Breast epithelium (tissue), 3 donors: Measurements from ENCODE around the gene MGAT4C.

ENCODE experiments used
- POLR2A ChIP-seq: fragments of 450-650 bp; IDR thresholded peaks from one replicate; pipeline ENCODE4 v1.6.1; 2016; ENCODE audit warnings: antibody characterized with exemption, mild to moderate bottlenecking, moderate library complexity
- TF ChIP-seq, protein P1 (sequence below), 3 donors: fragments of 450-650 bp; IDR thresholded peaks; one replicate each; pipeline ENCODE4 v1.5.1; 2016 to 2017; ENCODE audit warnings: antibody characterized with exemption in 3 of 3, mild to moderate bottlenecking in 3 of 3, moderate library complexity in 3 of 3

- TF ChIP-seq, protein P1, sequence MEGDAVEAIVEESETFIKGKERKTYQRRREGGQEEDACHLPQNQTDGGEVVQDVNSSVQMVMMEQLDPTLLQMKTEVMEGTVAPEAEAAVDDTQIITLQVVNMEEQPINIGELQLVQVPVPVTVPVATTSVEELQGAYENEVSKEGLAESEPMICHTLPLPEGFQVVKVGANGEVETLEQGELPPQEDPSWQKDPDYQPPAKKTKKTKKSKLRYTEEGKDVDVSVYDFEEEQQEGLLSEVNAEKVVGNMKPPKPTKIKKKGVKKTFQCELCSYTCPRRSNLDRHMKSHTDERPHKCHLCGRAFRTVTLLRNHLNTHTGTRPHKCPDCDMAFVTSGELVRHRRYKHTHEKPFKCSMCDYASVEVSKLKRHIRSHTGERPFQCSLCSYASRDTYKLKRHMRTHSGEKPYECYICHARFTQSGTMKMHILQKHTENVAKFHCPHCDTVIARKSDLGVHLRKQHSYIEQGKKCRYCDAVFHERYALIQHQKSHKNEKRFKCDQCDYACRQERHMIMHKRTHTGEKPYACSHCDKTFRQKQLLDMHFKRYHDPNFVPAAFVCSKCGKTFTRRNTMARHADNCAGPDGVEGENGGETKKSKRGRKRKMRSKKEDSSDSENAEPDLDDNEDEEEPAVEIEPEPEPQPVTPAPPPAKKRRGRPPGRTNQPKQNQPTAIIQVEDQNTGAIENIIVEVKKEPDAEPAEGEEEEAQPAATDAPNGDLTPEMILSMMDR (IDR thresholded peaks at IDR 0.05): no peak
- no peak for TF ChIP-seq POLR2A
Observed at GRCh38 chr12:86148612-86149011, 107.6 kb downstream of the MGAT4C start.
